Measurements from ENCODE around the gene GKN1. TPM values are rescaled to one million over a fixed set of nuclear protein-coding genes. Genes with fewer than 3 reads are reported as not detected.

GKN1 gene
- total RNA-seq, 1 donor from 2014 or later, result not detected

GRCh38 chr2:68940369-68940768, 34.1 kb upstream of the GKN1 start:
- TF ChIP-seq CTCF (conservative IDR thresholded peaks at IDR 0.05; ENCODE audit: low read depth, low read length), result no peak
- DNase-seq (ENCODE audit: low read depth), result no peak
- H3K4me3 ChIP-seq (ENCODE audit: low read depth, low read length), result no peak overlapping the region

- TF ChIP-seq CTCF (conservative IDR thresholded peaks at IDR 0.05; ENCODE audit: low read depth, low read length), result no peak
- no peak for DNase-seq (ENCODE audit: low read depth)
These were observed 31.6 kb upstream of the GKN1 start for GRCh38 chr2:68942827-68943226.

GRCh38 chr2:68943581-68944568, 30.6 kb upstream of the GKN1 start:
- DNase-seq (ENCODE audit: low read depth), result no peak
- H3K4me3 ChIP-seq (ENCODE audit: low read depth, low read length), result no peak overlapping the region
- TF ChIP-seq CTCF (conservative IDR thresholded peaks at IDR 0.05; ENCODE audit: low read depth, low read length), result peak; percentile 79

More at GRCh38 chr2:68942827-68943226, 31.6 kb upstream of the GKN1 start:
- no peak overlapping the region for H3K4me3 ChIP-seq (ENCODE audit: low read depth, low read length)

GRCh38 chr2:68946117-68946516, 28.3 kb upstream of the GKN1 start:
- DNase-seq (ENCODE audit: low read depth), result no peak
- no peak overlapping the region for H3K4me3 ChIP-seq (ENCODE audit: low read depth, low read length)
- TF ChIP-seq CTCF (conservative IDR thresholded peaks at IDR 0.05; ENCODE audit: low read depth, low read length), result no peak

GRCh38 chr2:68948710-68949109, 25.7 kb upstream of the GKN1 start:
- no peak overlapping the region for H3K4me3 ChIP-seq (ENCODE audit: low read depth, low read length)
- TF ChIP-seq CTCF (conservative IDR thresholded peaks at IDR 0.05; ENCODE audit: low read depth, low read length), result no peak
- DNase-seq (ENCODE audit: low read depth), result no peak

- no peak for TF ChIP-seq CTCF (conservative IDR thresholded peaks at IDR 0.05; ENCODE audit: low read depth, low read length)
- no peak overlapping the region for H3K4me3 ChIP-seq (ENCODE audit: low read depth, low read length)
- no peak for DNase-seq (ENCODE audit: low read depth)
These were observed 22.5 kb upstream of the GKN1 start for GRCh38 chr2:68951899-68952298.
